H9 (cell line): ENCODE data around the gene PRAMEF17. TPM values are rescaled to one million over a fixed set of nuclear protein-coding genes. Genes with fewer than 3 reads are reported as not detected.
"Not testable (repeated sequence)": the region's sequence is repeated elsewhere in the genome, so short reads cannot be mapped to it uniquely, and the experiment has no call there.

Experiments
- DNase-seq: peaks from one replicate; pipeline ENCODE4 v3.0.0-alpha.2; 2017
- H2AFZ ChIP-seq: one replicate; pipeline ENCODE4 v1.6.1; 2013; ENCODE audit warnings: mild to moderate bottlenecking, low read length, control low read depth, moderate library complexity
- H2AK5ac ChIP-seq: 2 replicates; pipeline ENCODE4 v1.6.1; 2013; ENCODE audit warnings: low read length, control low read depth, mixed read lengths; ENCODE audit not compliant: insufficient read length
- H2BK120ac ChIP-seq: one replicate; pipeline ENCODE4 v1.6.1; 2013; ENCODE audit warnings: low read depth, mild to moderate bottlenecking, low read length, control low read depth, inconsistent platforms; ENCODE audit not compliant: poor library complexity, severe bottlenecking
- H2BK12ac ChIP-seq: 2 replicates; pipeline ENCODE4 v1.6.1; 2013; ENCODE audit warnings: low read length, control low read depth, mixed read lengths, low read depth; ENCODE audit not compliant: insufficient read length
- H2BK15ac ChIP-seq: 2 replicates; pipeline ENCODE4 v1.6.1; 2013; ENCODE audit warnings: low read depth, low read length, control low read depth
- H2BK20ac ChIP-seq: one replicate; pipeline ENCODE4 v1.6.1; 2013; ENCODE audit warnings: low read depth, mild to moderate bottlenecking, low read length, control low read depth, inconsistent platforms; ENCODE audit not compliant: poor library complexity, severe bottlenecking
- H2BK5ac ChIP-seq: 2 replicates; pipeline ENCODE4 v1.6.1; 2013; ENCODE audit warnings: low read length, control low read depth, mixed read lengths; ENCODE audit not compliant: insufficient read length
- H3K14ac ChIP-seq: 2 replicates; pipeline ENCODE4 v1.6.1; 2013; ENCODE audit warnings: low read length, control low read depth; ENCODE audit not compliant: insufficient read depth
- H3K18ac ChIP-seq: 2 replicates; pipeline ENCODE4 v1.6.1; 2013; ENCODE audit warnings: low read depth, mild to moderate bottlenecking, mixed read lengths, low read length, control low read depth; ENCODE audit not compliant: insufficient read length
- H3K23ac ChIP-seq: 2 replicates; pipeline ENCODE4 v1.6.1; 2013; ENCODE audit warnings: low read length, control low read depth, mixed read lengths, low read depth; ENCODE audit not compliant: insufficient read length
- H3K23me2 ChIP-seq: 2 replicates; pipeline ENCODE4 v1.6.1; 2013; ENCODE audit warnings: low read depth, mild to moderate bottlenecking, mixed read lengths, low read length, control low read depth; ENCODE audit not compliant: insufficient read length, poor library complexity, severe bottlenecking
- H3K27ac ChIP-seq: 2 replicates; pipeline ENCODE4 v1.5.1; 2013; ENCODE audit warnings: low read length, control low read depth, mixed read lengths, low read depth; ENCODE audit not compliant: insufficient read length
- H3K27me3 ChIP-seq: 2 replicates; pipeline ENCODE4 v1.6.1; 2013; ENCODE audit warnings: low read length, control low read depth, inconsistent platforms; ENCODE audit not compliant: insufficient read depth
- H3K4ac ChIP-seq: 2 replicates; pipeline ENCODE4 v1.6.1; 2013; ENCODE audit warnings: low read depth, mild to moderate bottlenecking, control low read depth, inconsistent platforms, low read length, moderate library complexity
- H3K4me1 ChIP-seq: 2 replicates; pipeline ENCODE4 v1.6.1; 2013; ENCODE audit warnings: low read length, control low read depth, inconsistent platforms; ENCODE audit not compliant: insufficient read depth
- H3K4me2 ChIP-seq: 2 replicates; pipeline ENCODE4 v1.6.1; 2013; ENCODE audit warnings: low read length, control low read depth, mixed read lengths; ENCODE audit not compliant: insufficient read length, insufficient read depth
- H3K56ac ChIP-seq: 2 replicates; pipeline ENCODE4 v1.6.1; 2013; ENCODE audit warnings: low read depth, mild to moderate bottlenecking, mixed read lengths, low read length, control low read depth; ENCODE audit not compliant: insufficient read length
- H3K79me1 ChIP-seq: 2 replicates; pipeline ENCODE4 v1.6.1; 2013; ENCODE audit warnings: low read depth, mild to moderate bottlenecking, moderate library complexity, low read length, control low read depth, inconsistent platforms; ENCODE audit not compliant: insufficient read depth, poor library complexity, severe bottlenecking
- H3K79me2 ChIP-seq: 2 replicates; pipeline ENCODE4 v1.6.1; 2013; ENCODE audit warnings: low read length, control low read depth, inconsistent platforms; ENCODE audit not compliant: insufficient read depth
- H3K9ac ChIP-seq: 2 replicates; pipeline ENCODE4 v1.6.1; 2013; ENCODE audit warnings: low read length, control low read depth, mixed read lengths; ENCODE audit not compliant: insufficient read length; ENCODE audit errors: extremely low read depth
- H3K9me3 ChIP-seq: one replicate; pipeline ENCODE4 v1.6.1; 2013; ENCODE audit warnings: low read depth, low read length, inconsistent platforms; ENCODE audit not compliant: control insufficient read depth
- H3T11ph ChIP-seq: one replicate; pipeline ENCODE4 v1.6.1; 2013; ENCODE audit warnings: mild to moderate bottlenecking, low read length, control low read depth, inconsistent platforms
- H4K20me1 ChIP-seq: one replicate; pipeline ENCODE4 v1.6.1; 2013; ENCODE audit not compliant: control insufficient read depth, insufficient read length, insufficient read depth
- H4K5ac ChIP-seq: 2 replicates; pipeline ENCODE4 v1.6.1; 2013; ENCODE audit warnings: low read depth, mild to moderate bottlenecking, mixed read lengths, low read length, control low read depth; ENCODE audit not compliant: insufficient read length
- H4K8ac ChIP-seq: replicated peaks from 2 replicates; pipeline ENCODE4 v1.6.1; 2013; ENCODE audit warnings: low read length, control low read depth, mixed read lengths, low read depth; ENCODE audit not compliant: insufficient read length
- H4K91ac ChIP-seq: 2 replicates; pipeline ENCODE4 v1.6.1; 2013; ENCODE audit warnings: low read depth, mild to moderate bottlenecking, moderate library complexity, mixed read lengths, low read length, control low read depth; ENCODE audit not compliant: insufficient read length
- H3K27ac Mint-ChIP-seq, 3 experiments: 2 replicates in 2 of 3; 3 replicates in 1 of 3; pipeline ENCODE4 v1.8.0; 2020 to 2021; ENCODE audit warnings: mixed read lengths in 3 of 3, mild to moderate bottlenecking in 1 of 3, moderate library complexity in 1 of 3
- H3K27me3 Mint-ChIP-seq: 2 replicates; pipeline ENCODE4 v1.8.0; 2021; ENCODE audit warnings: low read depth, mild to moderate bottlenecking, moderate library complexity, mixed read lengths
- H3K36me3 Mint-ChIP-seq, 3 experiments: 2 replicates in 2 of 3; 3 replicates in 1 of 3; pipeline ENCODE4 v1.8.0; 2020 to 2021; ENCODE audit warnings: low read depth in 3 of 3, mixed read lengths in 3 of 3; ENCODE audit not compliant: insufficient read depth in 1 of 3
- H3K4me1 Mint-ChIP-seq, 2 experiments: 2 replicates each; pipeline ENCODE4 v1.8.0; 2020; ENCODE audit warnings: mixed read lengths in 2 of 2
- H3K4me3 Mint-ChIP-seq, 2 experiments: 2 replicates in 1 of 2; 3 replicates in 1 of 2; pipeline ENCODE4 v1.8.0; 2020 to 2021; ENCODE audit warnings: mild to moderate bottlenecking in 2 of 2, mixed read lengths in 2 of 2, moderate library complexity in 1 of 2
- H3K9me3 Mint-ChIP-seq, 2 experiments: 2 replicates in 1 of 2; 3 replicates in 1 of 2; pipeline ENCODE4 v1.8.0; 2020; ENCODE audit warnings: mild to moderate bottlenecking in 2 of 2, mixed read lengths in 2 of 2, moderate library complexity in 1 of 2
- WGBS: extraction: QIAGEN DNeasy Blood & Tissue Kit; methylation state at CpG from one replicate; pipeline ENCODE4 v1.1.7; 2013; ENCODE audit warnings: missing lambda C conversion rate, low lambda C conversion rate, mixed read lengths; ENCODE audit not compliant: insufficient read length; ENCODE audit errors: extremely low coverage; 5-methylcytosine and 5-hydroxymethylcytosine counted together
- total RNA-seq: library from RNA; stranded (reverse); gene quantifications from 2 replicates; pipeline ENCODE4 v1.2.1, GENCODE V29; 2021

PRAMEF17 gene
- total RNA-seq, 1 experiment from 2014 or later, result not detected

GRCh38 chr1:13368544-13368943 is 20.9 kb upstream of the PRAMEF17 start:
- H4K91ac ChIP-seq, H3K4me1 ChIP-seq, H2BK20ac ChIP-seq, H3K56ac ChIP-seq, H2BK15ac ChIP-seq, H3K79me1 ChIP-seq, H3K9ac ChIP-seq, H4K8ac ChIP-seq, H3K4me3 Mint-ChIP-seq, H3K4me2 ChIP-seq, H2BK5ac ChIP-seq, H3K79me2 ChIP-seq, H3K14ac ChIP-seq, H3K27ac ChIP-seq, H3K4ac ChIP-seq, H3T11ph ChIP-seq, H3K27me3 ChIP-seq, H3K23ac ChIP-seq, H4K20me1 ChIP-seq, H3K4me1 Mint-ChIP-seq, H2AK5ac ChIP-seq, H3K27ac Mint-ChIP-seq, DNase-seq, H3K18ac ChIP-seq, H3K27me3 Mint-ChIP-seq, H4K5ac ChIP-seq, H3K23me2 ChIP-seq, H2AFZ ChIP-seq, H2BK12ac ChIP-seq, H2BK120ac ChIP-seq: not testable (repeated sequence)
- H3K9me3 ChIP-seq, result peaks cover 32% of the 10 kb centered on the region
- peaks cover 0 to 17% (median 5%) of the 10 kb centered on the region in 3 experiments; a peak in 5 of 7 replicates for H3K36me3 Mint-ChIP-seq
- no CpG with 5 or more reads among the region's 4 CpGs for WGBS
- peaks cover 55 to 70% of the 10 kb centered on the region in 2 experiments for H3K9me3 Mint-ChIP-seq

GRCh38 chr1:13378983-13379382 is 10.4 kb upstream of the PRAMEF17 start:
- not testable (repeated sequence) for H3K23me2 ChIP-seq, H2BK120ac ChIP-seq, H4K8ac ChIP-seq, H3K18ac ChIP-seq, H3K27ac Mint-ChIP-seq, H3K14ac ChIP-seq, H2BK15ac ChIP-seq, H3K79me1 ChIP-seq, H4K20me1 ChIP-seq, H4K91ac ChIP-seq, H3K56ac ChIP-seq, H3K23ac ChIP-seq, H2BK5ac ChIP-seq, H2BK12ac ChIP-seq, DNase-seq, H3K4ac ChIP-seq, H4K5ac ChIP-seq, H3K27ac ChIP-seq, H3K4me2 ChIP-seq, H3K4me1 Mint-ChIP-seq, H2AK5ac ChIP-seq, H2AFZ ChIP-seq, H3K4me1 ChIP-seq, H3K79me2 ChIP-seq, H3K4me3 Mint-ChIP-seq, H3K9ac ChIP-seq, H3K27me3 ChIP-seq, H2BK20ac ChIP-seq, H3K27me3 Mint-ChIP-seq, H3T11ph ChIP-seq
- H3K9me3 Mint-ChIP-seq, result peaks cover 67 to 86% of the 10 kb centered on the region in 2 experiments
- no CpG with 5 or more reads among the region's 3 CpGs for WGBS
- peaks cover 0 to 16% (median 3%) of the 10 kb centered on the region in 3 experiments; a peak in 4 of 7 replicates for H3K36me3 Mint-ChIP-seq
- peaks cover 41% of the 10 kb centered on the region for H3K9me3 ChIP-seq
